ENCODE data around the gene CFAP20DC.

The CFAP20DC gene

DNA sequence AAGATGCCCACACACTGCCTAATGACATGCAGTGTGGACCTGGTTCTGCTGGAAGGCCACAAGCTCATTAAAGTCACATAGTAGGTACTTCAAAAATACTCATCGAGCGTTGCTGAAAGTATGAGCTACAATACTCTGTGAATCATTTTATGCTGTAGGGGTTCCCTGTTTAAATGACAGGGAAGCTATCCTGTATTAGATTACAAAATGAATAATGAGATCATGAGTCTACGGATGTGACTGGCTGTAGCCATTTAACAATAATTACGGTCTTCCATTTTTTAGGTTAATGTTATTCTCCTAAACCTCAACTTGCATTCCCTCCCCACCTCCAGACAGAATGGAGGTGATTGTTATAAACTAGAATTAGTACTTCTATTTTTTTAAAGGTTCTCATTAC lies 255.1 kb downstream of the CFAP20DC start:
- DNase-seq, result no peak

DNA sequence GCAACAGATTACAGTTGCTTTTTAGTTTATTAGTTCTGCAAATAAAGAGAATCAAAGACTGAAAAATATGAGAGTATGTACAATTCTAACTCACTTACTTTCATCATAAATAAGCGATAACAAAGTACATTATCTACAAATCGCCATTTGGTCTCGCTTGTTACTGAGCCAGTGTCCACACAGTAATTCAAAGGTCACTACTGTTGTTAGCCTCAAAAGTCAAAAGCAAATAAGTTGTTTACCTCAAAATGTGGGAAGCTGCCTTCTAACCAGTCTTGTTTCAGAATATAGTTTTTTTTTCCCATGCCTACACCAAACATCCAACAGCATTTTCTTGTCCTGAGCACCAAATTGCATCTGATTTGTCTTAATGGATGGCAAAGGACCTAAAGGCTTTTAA lies 255.9 kb downstream of the CFAP20DC start:
- DNase-seq, result no peak

DNA sequence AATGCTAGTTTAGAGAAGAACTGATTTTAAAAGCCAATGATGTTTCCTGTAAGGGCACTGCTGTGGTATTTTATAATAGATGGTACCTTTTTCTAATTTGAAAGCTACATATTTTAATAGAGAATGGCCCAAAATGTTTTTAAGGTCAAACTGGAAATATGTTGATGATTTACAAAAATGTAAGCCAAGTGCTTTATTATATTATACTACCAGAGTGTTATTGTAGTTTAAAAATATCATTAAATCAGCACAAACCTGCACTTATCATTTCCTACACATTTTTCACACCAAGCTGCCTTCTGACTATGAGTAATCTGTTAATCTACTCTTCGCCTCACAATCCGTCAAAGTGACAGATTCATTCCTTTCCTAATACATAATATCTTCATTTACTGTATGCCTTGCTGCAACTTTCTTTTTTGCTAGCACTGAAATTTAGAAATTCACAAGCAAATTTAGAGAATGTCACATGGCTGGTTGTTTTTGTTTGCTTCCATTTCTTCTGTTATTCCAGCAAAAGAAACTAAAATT lies 256.8 kb downstream of the CFAP20DC start:
- no peak for DNase-seq

DNA sequence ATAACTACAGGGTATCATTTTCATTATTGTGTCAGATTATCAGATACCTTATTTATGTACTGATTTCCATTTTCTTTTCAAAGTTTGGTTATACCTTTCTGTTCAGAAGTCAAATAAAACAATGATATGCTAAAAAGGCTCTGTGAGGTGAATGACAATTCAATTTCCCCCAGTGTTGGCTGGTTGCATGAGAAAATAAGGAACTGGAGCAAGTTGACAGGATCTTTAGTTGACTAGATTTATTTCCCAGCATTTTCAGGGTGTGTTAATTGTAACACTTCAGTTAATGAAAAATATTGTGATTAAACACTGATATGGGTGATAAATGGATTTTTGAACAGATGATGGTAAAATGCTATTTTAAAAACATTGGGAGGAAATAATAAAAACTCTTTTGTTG lies 260.4 kb downstream of the CFAP20DC start:
- DNase-seq, result no peak

DNA sequence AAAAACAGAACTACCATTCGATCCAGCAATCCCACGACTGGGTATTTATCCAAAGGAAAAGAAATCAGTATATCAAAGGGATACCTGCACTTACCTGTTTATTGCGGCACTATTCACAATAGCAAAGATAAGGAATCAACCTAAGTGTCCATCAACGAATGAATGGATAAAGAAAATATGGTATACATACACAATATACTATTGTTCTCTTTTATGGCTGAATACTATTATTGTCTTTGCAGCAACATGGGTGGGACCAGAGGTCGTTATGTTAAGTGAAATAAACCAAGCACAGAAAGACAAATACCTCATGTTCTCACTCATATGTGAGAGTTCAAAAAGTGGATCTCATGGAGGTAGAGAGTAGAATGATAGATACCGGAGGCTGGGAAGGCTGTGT lies 264.9 kb downstream of the CFAP20DC start:
- DNase-seq, result no peak

DNA sequence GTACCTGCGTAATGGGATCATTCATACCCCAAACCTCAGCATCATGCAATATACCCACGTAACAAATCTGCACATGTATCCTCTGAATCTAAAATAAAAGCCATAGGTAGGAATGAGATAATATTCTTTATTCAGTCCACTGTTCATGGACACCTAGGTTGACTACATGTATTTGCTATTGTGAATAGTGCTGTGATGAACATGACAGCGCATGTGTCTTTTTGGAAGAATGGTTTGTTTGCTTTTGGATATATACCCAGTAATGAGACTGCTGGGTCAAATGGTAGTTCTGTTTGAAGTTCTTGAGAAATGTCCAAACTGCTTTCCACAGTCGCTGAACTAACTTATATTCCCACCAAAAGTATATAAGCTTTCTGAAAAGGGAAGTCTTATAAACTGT lies 265.4 kb downstream of the CFAP20DC start:
- DNase-seq, result no peak

DNA sequence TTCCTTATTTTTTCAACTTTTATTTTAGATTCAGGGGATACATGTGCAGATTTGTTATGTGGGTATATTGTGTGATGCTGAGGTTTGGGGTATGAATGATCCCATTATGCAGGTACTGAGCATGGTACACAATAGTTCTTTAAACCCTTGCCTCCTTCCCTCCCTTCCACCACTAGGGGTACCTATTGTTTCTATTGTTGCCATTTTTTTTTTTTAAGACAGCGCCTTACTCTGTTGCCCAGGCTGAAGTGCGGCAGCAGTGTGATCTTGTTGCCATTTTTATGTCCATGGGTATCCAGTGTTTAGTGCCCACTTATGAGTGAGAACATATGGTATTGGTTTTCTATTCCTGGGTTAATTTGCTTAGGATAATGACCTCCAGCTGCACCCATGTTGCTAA lies 266.0 kb downstream of the CFAP20DC start:
- no peak for DNase-seq

DNA sequence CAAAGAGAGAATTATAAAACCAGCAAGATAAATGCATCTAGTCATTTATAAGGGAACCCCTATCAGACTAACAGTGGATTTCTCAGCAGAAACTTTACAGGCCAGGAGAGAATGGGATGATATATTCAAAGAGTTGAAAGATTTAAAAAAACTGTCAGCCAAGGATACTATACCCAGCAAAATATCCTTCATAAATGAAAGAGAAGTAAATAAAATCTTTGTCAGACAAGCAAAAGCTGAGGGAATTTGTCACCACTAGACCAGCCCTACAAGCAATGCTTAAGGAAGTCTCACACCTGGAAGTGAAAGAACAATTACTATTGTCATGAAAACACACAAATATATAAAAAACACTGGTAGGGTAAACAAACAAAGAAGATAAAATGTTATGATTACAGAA lies 269.9 kb downstream of the CFAP20DC start:
- no peak for DNase-seq

DNA sequence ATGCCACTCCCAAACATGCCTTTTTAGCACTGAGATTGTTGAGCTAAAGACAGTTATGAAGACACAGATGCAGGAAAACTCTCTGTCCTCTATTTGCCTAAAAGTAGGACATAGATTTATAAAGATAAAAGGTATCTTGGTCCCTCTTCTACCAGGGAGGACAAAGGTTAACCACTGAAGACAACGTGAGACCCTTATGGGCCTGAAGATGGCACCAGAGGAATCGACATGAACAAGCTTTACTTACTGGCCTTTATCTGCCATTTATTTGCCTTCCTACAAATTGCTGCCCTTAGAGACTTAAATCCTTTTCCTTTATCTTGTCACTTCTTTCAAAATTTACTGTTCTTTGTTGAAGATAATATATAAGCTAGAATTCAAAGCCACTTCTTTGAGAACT lies 273.6 kb downstream of the CFAP20DC start:
- DNase-seq, result no peak

DNA sequence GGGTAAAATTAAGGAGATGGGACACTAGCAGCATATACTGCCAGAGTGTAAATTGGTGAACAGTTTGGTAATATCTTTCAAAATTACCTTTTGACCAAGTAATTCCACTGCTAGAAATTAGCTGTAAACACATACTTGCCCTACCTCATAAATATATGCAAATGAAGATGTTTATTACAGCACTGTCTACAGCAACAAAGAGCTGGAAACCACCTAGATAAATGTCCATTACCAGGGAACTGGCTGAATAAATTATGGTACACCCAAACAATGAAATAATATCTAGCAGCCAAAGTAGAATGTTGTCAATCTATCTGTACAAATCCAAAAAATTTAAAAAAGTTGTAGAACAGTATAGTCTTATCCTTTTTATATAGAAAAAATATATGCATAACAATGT lies 277.4 kb downstream of the CFAP20DC start:
- no peak for DNase-seq

DNA sequence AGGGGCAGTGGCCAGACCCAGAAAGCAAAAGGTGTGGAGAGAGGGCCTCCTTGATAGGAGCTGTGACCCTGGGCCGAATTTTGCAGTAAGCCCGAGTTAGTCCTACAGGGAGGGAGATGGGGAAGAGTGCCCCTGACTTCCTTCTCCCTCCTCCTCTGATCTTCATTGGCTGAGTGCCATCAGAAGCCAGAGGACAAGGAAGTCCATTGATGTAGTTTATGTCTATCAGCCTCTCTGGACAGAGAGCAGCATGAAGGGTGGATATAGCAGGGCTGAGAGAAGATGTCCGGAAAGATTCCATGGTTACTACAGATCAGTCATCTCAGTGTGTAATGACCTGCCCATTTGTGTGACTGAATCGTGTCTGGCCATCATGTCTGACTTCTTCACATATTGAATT lies 280.8 kb downstream of the CFAP20DC start:
- no peak for DNase-seq

DNA sequence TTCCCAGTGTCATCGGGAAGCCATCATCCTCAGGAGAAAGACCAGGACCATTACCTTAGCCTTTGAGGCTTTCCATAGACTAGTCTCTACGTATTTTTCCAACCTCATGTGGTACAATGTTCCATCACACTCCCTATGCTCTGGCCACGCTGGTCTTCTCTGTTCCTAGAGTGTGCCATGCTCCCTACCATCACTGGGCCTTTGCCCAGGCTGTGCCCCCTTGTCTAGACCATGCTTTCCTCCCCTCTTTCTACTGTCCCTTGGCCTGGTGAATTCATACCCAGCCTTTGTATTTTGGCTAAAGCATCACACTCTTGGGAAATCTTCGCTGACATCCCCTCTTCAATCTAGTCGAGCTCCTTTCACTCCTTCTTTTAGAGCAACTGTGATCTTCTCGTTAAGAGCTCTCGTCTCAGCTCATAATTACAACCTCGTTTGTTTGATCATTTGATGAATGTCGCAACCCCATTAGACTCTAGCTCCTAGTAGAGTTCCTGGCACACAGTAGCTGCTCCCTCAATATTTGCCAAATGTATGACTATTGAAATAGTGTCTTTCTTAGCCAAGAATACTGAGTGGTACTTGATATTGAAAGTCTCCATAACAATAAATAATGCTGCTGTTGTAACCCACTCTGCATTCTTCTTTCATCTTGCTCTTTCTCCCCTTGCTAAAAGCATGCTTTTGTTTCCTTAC lies 283.1 kb downstream of the CFAP20DC start:
- no peak for DNase-seq

DNA sequence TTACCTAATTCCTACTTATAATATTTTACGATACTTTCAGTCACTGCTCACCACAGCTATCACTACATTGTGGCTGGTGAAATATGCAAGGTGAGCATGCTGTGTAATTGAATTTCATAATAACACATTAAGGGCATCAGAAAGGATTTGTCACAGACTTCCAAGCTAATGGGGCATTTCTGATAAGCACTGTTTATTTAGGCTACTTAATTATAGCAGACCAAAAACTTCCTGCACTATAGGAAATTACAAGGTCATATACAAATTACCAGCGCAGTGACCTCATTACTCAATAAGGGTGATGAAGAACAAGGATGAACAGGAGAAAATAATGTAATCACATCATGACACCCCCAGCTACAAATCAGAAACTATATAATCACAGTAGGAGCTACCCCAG lies 294.7 kb downstream of the CFAP20DC start:
- DNase-seq, result no peak

DNA sequence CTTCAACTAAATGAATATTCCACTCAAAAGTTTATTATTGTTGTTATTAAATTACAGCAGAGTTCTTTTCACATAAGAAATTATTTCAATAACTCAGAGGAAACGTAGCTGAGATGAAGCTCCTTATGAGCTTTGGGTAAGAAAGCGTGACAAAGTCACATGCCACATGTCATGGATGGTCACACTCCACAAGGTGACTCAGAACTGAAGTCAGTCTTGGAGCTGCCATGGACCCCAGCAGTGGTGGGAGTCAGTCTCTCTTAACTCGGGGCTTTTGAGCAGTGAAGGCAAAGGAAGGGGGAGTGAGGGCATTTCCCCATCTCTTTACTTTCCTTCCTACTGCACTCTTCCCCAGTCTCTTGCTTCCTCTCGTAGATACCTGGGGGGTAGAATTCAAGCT lies 295.8 kb downstream of the CFAP20DC start:
- no peak for DNase-seq

DNA sequence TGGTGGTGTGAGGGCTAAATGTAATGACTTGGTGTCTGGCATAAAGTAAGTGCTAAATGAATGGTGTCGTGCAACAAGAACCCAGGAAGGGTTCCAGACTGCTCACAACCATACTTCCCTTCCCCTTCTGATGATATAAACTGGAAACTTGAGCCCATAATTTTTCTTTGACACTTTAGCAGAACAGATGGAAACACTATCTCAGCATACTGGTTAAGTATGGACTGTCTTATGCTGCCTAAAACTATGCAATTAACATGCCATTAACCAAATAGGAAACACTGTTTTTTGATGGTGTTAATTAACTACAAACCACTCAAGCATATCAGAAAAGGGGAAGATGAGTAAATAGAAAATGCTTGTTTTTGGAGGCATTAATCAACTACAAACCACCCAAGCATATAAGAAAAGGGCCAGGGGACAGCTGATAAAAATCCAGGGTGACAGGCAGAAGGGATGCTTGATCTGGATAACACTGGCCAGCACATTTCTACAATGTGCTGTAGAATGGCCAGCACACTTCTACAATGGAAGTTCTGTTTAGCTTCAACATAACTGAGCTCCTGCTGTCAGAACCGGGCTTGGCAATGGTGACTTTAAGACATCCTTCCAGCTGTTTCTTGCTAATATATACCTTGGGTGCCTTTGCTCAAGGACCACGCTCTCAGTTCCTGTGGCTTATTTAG lies 297.8 kb downstream of the CFAP20DC start:
- no peak for DNase-seq

DNA sequence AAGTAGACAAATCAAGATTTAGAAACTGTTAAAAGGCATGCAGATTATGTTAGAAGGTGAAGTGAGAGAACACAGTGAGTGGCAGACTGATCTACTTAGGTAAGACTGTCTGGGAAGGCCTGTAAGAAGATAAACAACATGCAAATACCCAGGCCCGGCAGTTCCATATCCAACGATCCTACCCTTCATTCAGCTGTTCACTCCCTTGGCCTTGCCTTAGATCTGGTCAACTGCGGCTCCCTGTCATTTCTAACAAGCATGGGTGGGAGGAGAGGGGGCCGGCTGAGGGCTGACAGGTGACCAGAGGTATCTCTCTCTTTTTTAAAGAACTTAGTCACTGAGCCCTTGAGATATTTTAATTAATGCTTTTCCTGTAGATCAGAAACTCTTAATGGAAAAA lies 298.6 kb downstream of the CFAP20DC start:
- DNase-seq, result no peak

DNA sequence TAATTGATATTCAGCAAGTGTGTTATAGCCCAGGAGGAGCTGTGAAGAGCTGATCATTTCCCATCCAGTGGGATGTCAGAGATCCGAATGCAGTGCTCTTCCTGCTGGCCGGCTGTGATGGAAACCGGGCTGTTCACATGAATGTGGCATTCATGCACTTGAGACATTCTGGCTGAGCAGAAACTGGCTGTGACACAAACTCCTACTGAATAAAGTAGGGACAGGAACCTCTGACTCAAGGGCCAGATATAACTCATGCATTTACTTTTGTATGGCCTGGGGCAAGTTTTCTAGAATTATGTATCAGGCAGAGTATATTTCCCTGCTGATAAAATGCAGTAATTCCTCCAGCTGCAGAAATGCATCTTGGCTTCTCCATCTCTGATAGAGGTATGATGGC lies 299.9 kb downstream of the CFAP20DC start:
- DNase-seq, result no peak

DNA sequence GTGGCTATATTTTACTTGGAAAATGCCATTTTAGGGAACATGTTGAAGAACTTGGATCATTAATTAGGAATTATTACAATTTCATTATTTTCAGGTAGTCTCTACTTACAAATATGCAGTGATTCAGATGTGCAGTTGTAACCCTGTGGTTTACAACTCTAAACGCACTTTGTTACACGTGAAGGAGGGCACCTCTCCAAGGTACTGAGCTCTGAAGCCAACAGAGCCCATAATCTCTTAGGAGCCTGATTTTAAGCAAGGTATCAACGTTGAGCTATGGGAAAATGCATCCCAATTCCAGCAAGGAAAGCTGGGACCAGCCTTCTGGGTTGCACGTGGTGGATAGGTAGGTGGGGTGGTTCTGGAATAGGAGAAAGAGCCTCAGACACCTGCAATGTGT lies 301.8 kb downstream of the CFAP20DC start:
- DNase-seq, result no peak

DNA sequence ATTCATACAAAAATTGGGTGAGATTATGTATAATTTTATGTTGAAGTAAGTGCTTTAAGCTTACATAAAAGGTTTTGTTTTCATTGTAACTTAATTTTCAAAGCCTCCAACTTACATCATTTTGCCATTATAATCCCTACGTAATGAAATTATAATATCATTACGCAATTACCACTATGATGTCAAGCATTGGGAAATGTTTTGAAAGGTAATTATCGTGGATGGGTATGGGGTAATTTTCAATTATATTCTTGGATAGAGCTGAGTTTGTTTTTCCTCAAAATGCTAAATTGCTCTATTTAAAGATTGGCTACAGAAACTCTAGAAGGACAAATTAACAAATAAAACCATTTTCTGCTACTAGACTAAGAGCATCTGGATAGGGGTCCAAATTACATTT lies 303.1 kb downstream of the CFAP20DC start:
- DNase-seq, result no peak

DNA sequence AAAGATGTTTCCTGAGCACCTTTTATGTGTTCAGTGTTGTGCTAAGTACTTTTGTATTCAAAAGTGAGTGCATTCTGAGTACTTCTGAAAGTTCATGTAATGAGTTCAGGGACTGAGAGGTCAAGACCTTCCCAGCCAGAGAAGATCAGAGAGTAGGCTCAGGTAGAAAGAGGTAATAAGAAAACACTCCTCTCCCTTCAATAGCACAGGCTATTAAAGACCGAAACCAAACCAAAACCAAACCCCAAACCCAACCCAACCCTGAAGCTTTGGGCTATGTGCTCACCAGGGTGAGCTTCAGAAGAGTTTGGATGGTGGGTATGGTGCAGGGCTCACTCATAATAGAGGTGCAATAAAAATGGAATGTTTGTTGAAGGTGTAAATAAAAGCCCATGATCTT lies 306.5 kb downstream of the CFAP20DC start:
- no peak for DNase-seq

DNA sequence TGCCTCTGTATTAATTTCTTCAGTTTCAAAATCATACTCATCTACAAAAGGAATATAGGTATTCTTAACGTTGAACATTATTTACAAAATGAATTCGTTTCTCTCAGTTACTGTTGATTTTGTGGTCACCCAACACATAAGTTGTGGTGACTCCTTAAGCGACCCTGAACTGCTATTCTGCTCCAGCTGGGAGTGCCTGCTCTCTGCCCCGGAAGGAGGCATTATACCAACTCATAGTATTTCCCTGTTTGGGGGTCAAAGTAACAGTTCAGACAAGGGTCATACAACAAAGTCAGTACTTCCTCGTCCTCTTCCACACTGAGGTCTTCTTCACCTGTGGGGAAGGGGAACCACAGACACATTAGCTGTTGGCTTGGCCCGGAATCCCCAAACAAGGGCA lies 307.6 kb downstream of the CFAP20DC start:
- no peak for DNase-seq

DNA sequence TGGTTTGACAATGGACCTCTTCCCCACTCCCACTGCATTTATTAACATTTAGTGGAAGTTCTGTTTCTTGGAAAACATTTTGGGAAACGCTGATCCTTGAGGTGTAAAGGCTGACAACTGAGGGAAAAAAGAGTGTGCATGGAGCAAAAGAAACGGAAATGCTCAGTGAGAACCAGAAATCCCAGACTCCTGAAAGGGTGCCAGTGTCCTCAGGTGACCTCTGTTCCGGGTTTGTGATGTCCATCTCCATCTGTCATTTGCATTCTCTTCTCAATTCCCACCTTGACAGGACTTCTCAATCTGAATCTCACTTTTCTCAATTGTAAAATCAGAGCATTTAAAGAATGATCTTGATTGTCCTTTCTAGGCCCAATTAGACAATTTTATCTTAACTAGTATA lies 312.2 kb downstream of the CFAP20DC start:
- DNase-seq, result no peak

DNA sequence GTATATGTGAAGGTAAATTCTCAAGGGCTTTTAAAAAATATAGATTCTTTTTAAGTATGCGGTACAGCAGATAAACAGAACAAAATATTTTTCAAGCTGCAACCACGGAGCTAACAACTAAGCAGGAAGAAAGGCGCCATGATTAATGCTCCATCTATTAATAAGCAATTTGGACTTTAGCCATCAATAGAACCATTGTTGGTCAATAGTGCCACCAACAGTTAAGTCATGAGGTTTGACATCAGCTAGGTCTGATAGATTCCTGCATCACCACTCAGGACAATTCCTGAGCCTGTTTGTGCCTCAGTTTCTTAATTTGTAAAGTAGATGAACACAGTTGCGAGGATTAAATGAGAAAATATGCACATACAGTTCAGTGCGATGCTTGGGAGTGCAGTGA lies 318.2 kb downstream of the CFAP20DC start:
- DNase-seq, result no peak

DNA sequence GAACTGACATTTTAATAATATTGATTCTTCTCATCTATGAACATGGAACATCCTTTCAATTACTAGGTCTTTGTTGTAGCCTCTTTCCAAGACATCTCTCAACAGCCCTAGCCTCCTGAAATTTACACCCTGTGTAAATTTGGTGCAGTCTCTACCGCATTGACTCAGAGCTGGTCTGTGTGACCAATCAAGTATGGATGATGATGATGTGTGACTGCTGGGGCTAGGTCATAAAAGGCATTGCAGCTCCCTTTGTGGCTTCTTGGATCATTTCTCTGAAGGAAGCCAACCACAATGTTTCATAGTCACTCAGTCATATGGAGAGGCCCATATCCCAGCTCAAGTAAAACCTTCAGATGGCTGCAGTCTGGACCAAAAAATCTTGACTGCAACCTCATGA lies 321.1 kb downstream of the CFAP20DC start:
- DNase-seq, result no peak

DNA sequence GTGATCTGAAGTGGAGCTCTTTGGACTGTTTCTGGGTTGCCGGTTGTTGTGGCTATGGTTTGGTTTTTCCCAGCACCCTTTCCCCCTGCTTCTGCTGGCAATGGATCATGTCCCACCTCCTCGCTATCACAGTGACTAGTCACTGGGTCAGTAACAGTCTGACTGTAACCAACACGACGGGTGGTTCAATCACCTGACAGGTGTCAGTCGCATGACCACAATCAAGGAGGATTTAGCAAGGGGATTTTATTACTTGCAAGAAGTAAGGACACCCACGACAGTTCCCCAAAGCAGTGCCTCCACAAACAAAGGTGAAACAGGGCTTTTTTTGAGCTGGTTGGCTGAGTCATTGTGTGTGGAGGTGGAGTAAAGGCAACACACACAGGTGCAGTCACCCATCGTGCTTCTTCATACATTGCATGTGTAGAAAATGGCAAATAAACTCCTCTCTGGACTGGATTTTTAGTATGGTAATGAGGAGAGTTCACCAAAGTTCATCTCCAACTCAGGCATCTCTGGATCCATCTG lies 324.4 kb downstream of the CFAP20DC start:
- DNase-seq, result no peak

Data from stimulated activated CD4-positive, alpha-beta T cell treated with anti-CD3 and anti-CD28 coated beads, Interleukin-2, amount 100 ng/mL, for 48 hours (primary cell).